ENCODE results near the gene FAM117B. TPM values are rescaled to one million over a fixed set of nuclear protein-coding genes. Genes with fewer than 3 reads are reported as not detected.
"Not testable (repeated sequence)": the region's sequence is repeated elsewhere in the genome, so short reads cannot be mapped to it uniquely, and the experiment has no call there.

The FAM117B gene
- total RNA-seq, 1 donor from 2014 or later: 9.6 TPM

DNA sequence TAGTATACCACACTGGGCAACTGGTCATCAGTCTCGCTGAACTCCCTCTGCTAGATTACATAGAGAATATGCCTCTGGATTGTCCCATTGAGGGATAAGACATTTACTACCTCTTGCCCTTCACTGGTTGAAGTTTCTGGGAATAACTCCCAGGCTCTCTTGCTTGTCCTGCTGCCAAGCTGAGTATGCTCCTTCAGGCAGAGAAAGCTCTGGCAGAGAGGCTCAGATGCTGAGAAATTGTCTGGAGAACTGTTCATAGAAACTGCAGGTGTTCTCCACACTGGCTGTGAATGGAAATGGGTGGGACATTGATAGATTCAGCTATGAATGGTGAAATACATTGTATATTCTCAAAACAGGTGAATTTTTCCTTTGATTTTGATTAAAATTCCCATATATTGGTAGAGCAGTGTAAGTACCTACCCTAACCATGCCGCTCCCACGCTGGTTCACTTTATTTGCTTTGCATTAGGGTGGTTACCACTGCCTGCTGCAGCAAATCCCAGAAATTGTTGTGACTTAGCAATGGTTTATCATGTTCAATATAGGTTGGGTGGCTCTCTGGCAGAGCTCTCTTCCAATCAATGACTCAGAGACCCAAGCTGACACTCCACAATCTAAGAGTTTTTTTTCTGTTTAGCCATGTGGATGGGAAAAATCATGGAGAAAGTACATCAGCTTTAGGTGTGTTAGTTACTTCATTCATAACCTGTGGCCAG lies 36.7 kb downstream of the FAM117B start:
- no peak overlapping the region for H3K27ac Mint-ChIP-seq (ENCODE audit: unreplicated experiment)
- no peaks in the 10 kb centered on the region for H3K27me3 Mint-ChIP-seq (ENCODE audit: unreplicated experiment)
- no peaks in the 10 kb centered on the region for H3K9me3 Mint-ChIP-seq (ENCODE audit: unreplicated experiment)
- no peaks in the 10 kb centered on the region for H3K36me3 Mint-ChIP-seq (ENCODE audit: unreplicated experiment)
- no peak overlapping the region for H3K4me3 Mint-ChIP-seq (ENCODE audit: unreplicated experiment)
- H3K4me1 Mint-ChIP-seq (ENCODE audit: unreplicated experiment): peaks cover 6% of the 10 kb centered on the region
- DNase-seq (ENCODE audit: extremely low spot score, unreplicated experiment): no peak
- TF ChIP-seq, protein P1, sequence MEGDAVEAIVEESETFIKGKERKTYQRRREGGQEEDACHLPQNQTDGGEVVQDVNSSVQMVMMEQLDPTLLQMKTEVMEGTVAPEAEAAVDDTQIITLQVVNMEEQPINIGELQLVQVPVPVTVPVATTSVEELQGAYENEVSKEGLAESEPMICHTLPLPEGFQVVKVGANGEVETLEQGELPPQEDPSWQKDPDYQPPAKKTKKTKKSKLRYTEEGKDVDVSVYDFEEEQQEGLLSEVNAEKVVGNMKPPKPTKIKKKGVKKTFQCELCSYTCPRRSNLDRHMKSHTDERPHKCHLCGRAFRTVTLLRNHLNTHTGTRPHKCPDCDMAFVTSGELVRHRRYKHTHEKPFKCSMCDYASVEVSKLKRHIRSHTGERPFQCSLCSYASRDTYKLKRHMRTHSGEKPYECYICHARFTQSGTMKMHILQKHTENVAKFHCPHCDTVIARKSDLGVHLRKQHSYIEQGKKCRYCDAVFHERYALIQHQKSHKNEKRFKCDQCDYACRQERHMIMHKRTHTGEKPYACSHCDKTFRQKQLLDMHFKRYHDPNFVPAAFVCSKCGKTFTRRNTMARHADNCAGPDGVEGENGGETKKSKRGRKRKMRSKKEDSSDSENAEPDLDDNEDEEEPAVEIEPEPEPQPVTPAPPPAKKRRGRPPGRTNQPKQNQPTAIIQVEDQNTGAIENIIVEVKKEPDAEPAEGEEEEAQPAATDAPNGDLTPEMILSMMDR (IDR thresholded peaks at IDR 0.05): no peak

DNA sequence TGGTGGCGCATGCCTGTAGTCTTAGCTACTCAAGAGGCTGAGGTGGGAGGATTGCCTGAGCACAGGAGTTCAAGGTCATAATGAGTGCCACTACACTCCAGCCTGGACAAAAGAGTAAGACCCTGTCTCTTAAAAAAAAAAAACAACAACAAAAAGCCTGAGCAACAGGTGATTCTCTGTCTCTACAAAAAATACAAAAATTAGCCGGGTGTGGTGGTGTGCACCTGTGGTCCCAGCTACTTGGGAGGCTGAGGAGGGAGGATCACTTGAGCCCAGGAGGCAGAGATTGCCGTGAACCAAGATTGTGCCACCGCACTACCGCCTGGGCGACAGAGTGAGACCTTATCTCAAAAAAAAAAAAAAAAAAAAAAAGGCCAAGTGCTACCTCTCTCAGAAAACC lies 40.3 kb downstream of the FAM117B start:
- not testable (repeated sequence) for H3K36me3 Mint-ChIP-seq (ENCODE audit: unreplicated experiment); H3K4me3 Mint-ChIP-seq (ENCODE audit: unreplicated experiment); H3K27me3 Mint-ChIP-seq (ENCODE audit: unreplicated experiment); DNase-seq (ENCODE audit: extremely low spot score, unreplicated experiment); H3K4me1 Mint-ChIP-seq (ENCODE audit: unreplicated experiment); H3K27ac Mint-ChIP-seq (ENCODE audit: unreplicated experiment)
- H3K9me3 Mint-ChIP-seq (ENCODE audit: unreplicated experiment): peaks cover 12% of the 10 kb centered on the region

DNA sequence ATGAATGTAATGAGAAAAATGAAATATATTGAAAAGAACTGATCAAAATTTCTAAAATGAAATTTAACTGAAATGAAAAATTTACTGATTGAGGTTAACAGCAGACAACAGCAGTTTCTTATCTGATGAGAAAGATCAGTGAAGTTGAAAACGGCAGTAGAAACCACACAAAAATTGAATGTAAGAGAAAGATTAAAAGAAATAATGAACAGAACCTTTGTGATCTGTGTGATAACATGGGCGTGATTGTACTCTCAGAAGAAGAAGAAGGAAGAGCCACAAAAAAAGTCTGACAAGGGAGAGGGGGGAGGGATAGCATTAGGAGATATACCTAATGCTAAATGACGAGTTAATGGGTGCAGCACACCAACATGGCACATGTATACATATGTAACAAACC lies 45.2 kb downstream of the FAM117B start:
- H3K9me3 Mint-ChIP-seq (ENCODE audit: unreplicated experiment): peaks cover 33% of the 10 kb centered on the region
- no peak for DNase-seq (ENCODE audit: extremely low spot score, unreplicated experiment)
- no peaks in the 10 kb centered on the region for H3K4me1 Mint-ChIP-seq (ENCODE audit: unreplicated experiment)
- TF ChIP-seq, protein P1 (IDR thresholded peaks at IDR 0.05): no peak
- no peaks in the 10 kb centered on the region for H3K27me3 Mint-ChIP-seq (ENCODE audit: unreplicated experiment)
- no peak overlapping the region for H3K27ac Mint-ChIP-seq (ENCODE audit: unreplicated experiment)
- no peak overlapping the region for H3K4me3 Mint-ChIP-seq (ENCODE audit: unreplicated experiment)
- H3K36me3 Mint-ChIP-seq (ENCODE audit: unreplicated experiment): peaks cover 10% of the 10 kb centered on the region

DNA sequence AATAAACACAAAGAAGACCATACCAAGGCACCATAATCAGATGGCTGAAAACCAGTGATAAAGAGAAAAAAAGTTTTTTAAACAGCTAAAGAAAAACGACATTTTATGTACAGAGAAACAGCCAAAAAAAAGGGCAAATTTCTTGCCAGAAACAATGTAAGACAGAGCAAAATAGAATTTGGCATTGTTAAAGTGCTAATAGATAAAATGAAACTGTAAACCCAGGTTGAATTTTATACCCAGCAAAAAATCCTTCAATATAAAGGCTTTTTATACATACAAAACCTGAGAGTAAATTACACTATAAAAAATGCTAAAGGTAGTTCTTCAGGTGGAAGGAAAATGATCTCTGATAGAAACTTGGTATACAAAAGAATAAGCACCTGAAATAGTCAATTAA lies 45.7 kb downstream of the FAM117B start:
- H3K4me1 Mint-ChIP-seq (ENCODE audit: unreplicated experiment): no peaks in the 10 kb centered on the region
- H3K4me3 Mint-ChIP-seq (ENCODE audit: unreplicated experiment): no peak overlapping the region
- no peak overlapping the region for H3K27ac Mint-ChIP-seq (ENCODE audit: unreplicated experiment)
- H3K9me3 Mint-ChIP-seq (ENCODE audit: unreplicated experiment): peaks cover 33% of the 10 kb centered on the region
- peaks cover 10% of the 10 kb centered on the region for H3K36me3 Mint-ChIP-seq (ENCODE audit: unreplicated experiment)
- no peak for DNase-seq (ENCODE audit: extremely low spot score, unreplicated experiment)
- H3K27me3 Mint-ChIP-seq (ENCODE audit: unreplicated experiment): no peaks in the 10 kb centered on the region
- TF ChIP-seq, protein P1 (IDR thresholded peaks at IDR 0.05): no peak

DNA sequence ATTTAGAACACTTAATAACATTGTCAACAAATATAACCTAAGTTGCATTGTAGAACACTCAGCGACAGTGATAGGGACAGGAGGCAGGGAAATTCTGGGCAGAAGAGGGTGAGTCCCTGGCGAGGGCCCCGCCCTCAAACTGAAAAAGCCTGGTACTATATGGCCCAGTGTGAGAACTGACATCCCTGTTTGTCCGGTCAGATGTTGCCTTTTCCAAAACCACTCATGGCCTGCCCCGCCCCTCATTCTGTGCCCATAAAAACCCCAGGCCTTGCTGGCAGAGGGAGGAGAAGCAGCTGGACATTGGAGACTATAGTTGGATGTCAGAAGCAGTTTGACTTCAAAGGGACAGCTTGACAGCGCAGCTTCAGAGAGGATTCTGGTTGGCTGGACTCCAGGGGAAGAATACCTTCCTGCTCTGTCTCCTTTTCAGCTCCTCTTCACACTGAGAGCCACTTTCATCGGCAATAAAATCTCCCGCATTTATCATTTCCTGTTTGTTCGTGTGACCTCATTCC lies 47.0 kb downstream of the FAM117B start:
- TF ChIP-seq, protein P1 (IDR thresholded peaks at IDR 0.05): no peak
- no peaks in the 10 kb centered on the region for H3K4me1 Mint-ChIP-seq (ENCODE audit: unreplicated experiment)
- H3K27ac Mint-ChIP-seq (ENCODE audit: unreplicated experiment): no peak overlapping the region

More for the DNA sequence above, 47.0 kb downstream of the FAM117B start:
- Mint-ChIP-seq H3K4me3 (ENCODE audit: unreplicated experiment) (no peak overlapping the region), H3K27me3 (ENCODE audit: unreplicated experiment) (no peaks in the 10 kb centered on the region), H3K36me3 (ENCODE audit: unreplicated experiment) (peaks cover 10% of the 10 kb centered on the region), H3K9me3 (ENCODE audit: unreplicated experiment) (peaks cover 33% of the 10 kb centered on the region)
- DNase-seq (ENCODE audit: extremely low spot score, unreplicated experiment): no peak
